Cardiac fibroblast (primary cell): ENCODE data around the gene PBX3.
A peak's percentile ranks its signal among the peaks of the same experiment; 100 is the strongest.

Source experiments
- DNase-seq, 2 donors: peaks; one replicate each; pipeline versions ENCODE4 v3.0.0 to v3.0.0-alpha.2; 2010; ENCODE audit warnings: low read depth in 2 of 2
- H3K4me3 ChIP-seq, 2 donors: replicated peaks in 1 of 2; 1 replicate in 1 of 2; 2 replicates in 1 of 2; pipeline ENCODE4 v1.5.1; 2011; ENCODE audit warnings: low read depth in 2 of 2, low read length in 2 of 2, mild to moderate bottlenecking in 2 of 2, moderate library complexity in 1 of 2
- TF ChIP-seq, protein P1 (sequence below): IDR thresholded peaks from one replicate; pipeline ENCODE4 v1.5.1; 2011; ENCODE audit warnings: low read depth, mild to moderate bottlenecking, low read length, inconsistent platforms

Gene PBX3

DNA sequence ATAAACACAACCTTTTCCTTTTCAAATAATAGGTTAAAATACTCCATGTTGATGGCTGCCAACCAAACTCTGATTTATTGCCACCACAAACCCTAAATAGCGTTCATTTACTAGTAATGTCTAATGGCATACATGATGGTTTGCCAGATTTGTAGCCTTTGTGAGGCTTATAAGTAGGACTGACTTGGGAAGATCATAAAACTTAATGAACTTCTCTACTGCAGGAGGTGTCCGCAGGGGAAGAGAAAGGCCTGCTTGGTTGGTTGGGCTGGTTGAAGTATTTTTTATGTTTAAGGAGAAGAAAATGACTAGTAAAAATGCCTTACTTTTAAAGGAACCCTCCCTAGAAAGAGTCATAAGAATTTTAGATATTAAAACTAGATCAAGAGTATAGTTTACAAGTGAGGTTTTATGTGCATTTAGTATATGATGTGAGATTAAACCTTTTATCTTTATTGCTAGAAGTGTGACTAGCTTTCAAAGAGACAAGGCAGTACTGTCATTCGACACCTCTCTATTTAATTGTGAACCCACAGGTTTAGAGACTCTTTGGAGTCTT lies 5.0 kb downstream of the PBX3 start:
- H3K4me3 ChIP-seq = no peak overlapping the region
- DNase-seq = no peak
- TF ChIP-seq, protein P1, sequence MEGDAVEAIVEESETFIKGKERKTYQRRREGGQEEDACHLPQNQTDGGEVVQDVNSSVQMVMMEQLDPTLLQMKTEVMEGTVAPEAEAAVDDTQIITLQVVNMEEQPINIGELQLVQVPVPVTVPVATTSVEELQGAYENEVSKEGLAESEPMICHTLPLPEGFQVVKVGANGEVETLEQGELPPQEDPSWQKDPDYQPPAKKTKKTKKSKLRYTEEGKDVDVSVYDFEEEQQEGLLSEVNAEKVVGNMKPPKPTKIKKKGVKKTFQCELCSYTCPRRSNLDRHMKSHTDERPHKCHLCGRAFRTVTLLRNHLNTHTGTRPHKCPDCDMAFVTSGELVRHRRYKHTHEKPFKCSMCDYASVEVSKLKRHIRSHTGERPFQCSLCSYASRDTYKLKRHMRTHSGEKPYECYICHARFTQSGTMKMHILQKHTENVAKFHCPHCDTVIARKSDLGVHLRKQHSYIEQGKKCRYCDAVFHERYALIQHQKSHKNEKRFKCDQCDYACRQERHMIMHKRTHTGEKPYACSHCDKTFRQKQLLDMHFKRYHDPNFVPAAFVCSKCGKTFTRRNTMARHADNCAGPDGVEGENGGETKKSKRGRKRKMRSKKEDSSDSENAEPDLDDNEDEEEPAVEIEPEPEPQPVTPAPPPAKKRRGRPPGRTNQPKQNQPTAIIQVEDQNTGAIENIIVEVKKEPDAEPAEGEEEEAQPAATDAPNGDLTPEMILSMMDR = no peak

DNA sequence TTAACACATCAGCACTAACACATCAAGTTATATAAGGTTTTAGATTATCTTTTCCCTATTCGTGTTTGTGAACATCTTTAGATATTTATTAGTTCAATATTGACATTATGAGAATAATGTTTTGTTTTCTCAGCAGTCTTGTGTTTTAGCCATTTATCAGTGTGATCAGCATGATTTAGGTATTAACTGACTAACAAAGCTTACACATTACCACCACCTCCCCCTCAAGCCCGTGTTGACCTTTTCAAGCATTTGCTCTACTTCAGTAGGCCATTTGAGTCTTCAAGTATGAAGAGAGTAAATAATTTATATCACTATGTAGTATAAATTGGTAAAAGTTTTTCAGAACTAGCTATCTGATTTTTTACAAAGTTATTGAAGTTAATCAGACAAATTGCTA lies 6.9 kb downstream of the PBX3 start:
- TF ChIP-seq, protein P1 = no peak

DNA sequence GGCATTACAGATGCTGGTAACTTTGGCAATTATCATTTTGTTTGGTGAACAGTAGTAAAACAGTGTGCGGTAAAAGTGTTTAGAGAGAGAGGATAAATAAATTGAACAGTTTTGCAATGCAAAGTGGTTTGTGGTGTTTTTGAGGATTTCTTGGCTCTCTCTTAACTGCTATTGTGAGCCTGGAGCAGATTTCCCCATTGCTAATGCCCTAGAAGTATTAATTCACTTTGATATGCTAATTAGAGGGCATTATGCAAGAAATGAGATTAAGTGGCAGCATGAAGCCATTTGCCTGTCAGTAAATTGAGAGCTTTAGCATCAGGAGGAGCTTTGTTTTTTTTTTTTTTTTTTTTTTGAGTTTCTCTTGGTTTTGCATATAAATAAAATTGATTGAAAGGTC lies 8.2 kb downstream of the PBX3 start:
- DNase-seq = no peak
- no peak overlapping the region for H3K4me3 ChIP-seq
- TF ChIP-seq, protein P1 = no peak

More for the DNA sequence above, 6.9 kb downstream of the PBX3 start:
- no peak overlapping the region for H3K4me3 ChIP-seq
- DNase-seq = no peak

DNA sequence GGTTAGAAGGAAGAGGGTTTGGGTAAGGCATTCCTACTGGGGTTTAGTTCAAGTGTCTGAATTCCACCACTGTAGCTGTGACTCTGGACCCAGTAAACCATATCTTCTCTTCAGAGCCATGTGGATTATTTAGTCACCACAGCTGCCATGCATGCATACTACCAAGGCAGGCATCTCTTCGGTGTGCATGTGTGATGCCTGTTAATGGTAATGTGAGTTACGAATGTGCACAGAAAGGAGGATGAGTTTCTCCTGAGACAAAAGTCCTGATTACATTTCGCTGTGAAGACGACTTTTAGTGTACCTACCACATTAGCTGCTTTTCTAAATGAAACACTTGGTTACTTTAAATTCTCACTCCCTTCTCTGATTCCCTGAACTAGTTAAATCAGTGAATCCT lies 9.3 kb downstream of the PBX3 start:
- no peak overlapping the region for H3K4me3 ChIP-seq
- no peak for DNase-seq
- TF ChIP-seq, protein P1 = no peak

DNA sequence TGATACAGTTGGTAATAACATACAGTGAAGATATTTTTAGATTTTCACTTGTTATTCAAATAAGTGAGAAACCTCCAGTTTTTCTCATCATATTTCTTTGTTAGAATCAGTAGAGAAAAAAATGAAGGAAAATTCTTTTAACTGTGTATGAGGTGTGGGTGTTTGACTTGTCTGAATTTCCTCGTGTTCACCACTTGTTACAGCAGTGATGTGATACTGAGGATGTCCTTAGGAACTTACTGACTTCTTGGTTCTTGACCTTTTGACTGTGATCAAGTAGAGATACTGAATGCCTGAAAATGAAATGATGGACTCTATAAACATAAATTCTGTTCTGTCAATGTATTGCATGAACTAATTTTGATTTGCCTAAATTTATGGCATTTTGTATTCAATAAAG lies 10.7 kb downstream of the PBX3 start:
- no peak for DNase-seq
- no peak overlapping the region for H3K4me3 ChIP-seq
- TF ChIP-seq, protein P1 = no peak

DNA sequence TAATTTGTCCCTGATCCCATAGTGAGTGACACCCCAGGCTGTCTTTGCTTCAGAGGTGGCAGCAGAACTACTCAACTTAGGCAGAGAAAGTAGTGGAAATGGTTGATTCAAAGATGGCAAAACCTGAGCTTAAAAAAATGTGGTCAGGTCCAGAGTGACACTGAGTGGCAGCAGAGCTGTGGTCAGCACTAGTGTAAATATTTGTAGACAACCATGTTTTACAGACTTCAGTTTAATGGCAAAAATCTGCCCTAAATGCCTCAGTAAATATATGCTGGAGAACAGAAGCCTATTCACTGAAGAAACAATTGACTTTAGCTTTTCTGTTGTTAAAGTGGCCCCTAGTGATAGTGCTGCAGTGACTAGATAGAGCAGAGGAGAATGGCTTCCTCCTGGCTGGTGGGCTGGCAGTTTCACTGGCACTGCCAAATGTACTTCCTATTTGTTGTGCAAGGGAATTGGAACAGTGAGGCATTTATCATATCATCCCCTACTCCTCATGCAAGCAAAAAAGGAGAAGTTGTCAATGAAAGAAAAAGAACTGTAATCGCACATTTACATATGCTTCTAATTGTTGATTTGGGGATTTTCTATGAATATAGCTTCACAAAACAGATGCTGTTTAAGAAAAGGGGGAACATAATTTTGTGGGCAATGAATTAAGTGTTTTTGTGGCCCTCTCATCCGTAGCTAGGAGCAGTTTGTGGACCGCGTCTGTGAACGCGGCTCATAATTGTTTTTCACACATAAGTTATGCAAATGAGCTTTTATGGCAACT lies 12.0 kb downstream of the PBX3 start:
- DNase-seq = peak; percentile 26 to 36
- peak overlapping the region in 1 of 2 donors; percentile 33 for H3K4me3 ChIP-seq
- TF ChIP-seq, protein P1 = no peak
